Epithelial cell of esophagus (primary cell): ENCODE data around the gene CNGA1.
"Not testable (repeated sequence)": the region's sequence is repeated elsewhere in the genome, so short reads cannot be mapped to it uniquely, and the experiment has no call there.

Source experiments
- DNase-seq: peaks from one replicate; pipeline ENCODE4 v3.0.0; 2010; ENCODE audit warnings: low read depth
- H3K4me3 ChIP-seq: 2 replicates; pipeline ENCODE4 v1.5.1; 2011; ENCODE audit warnings: mild to moderate bottlenecking, low read length, control low read depth
- TF ChIP-seq, protein P1 (sequence below): IDR thresholded peaks from 2 replicates; pipeline ENCODE4 v1.5.1; 2011; ENCODE audit warnings: low read depth, mild to moderate bottlenecking, low read length, control low read depth, inconsistent platforms; ENCODE audit not compliant: insufficient read depth; ENCODE audit errors: missing control alignments

CNGA1 gene

DNA sequence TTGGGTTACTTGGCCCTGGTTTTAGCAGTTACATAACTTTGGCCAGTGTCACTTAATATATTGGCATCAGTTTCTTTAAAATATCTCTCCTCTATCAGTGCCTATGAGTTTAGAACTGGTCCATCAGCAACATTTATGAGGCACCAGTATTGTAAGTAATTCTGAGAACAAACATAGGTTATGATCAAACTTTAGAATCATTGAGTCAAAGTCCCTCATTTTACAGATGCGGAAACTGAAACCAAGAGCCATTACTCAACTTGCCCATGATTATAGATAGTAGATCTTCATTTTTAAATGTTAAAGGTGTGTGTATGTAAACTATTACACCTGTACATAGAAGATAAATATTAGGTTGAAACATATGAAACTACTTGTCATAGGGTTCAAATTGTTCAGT lies 4.6 kb upstream of the CNGA1 start:
- no peak for DNase-seq
- no peak overlapping the region for H3K4me3 ChIP-seq
- TF ChIP-seq, protein P1, sequence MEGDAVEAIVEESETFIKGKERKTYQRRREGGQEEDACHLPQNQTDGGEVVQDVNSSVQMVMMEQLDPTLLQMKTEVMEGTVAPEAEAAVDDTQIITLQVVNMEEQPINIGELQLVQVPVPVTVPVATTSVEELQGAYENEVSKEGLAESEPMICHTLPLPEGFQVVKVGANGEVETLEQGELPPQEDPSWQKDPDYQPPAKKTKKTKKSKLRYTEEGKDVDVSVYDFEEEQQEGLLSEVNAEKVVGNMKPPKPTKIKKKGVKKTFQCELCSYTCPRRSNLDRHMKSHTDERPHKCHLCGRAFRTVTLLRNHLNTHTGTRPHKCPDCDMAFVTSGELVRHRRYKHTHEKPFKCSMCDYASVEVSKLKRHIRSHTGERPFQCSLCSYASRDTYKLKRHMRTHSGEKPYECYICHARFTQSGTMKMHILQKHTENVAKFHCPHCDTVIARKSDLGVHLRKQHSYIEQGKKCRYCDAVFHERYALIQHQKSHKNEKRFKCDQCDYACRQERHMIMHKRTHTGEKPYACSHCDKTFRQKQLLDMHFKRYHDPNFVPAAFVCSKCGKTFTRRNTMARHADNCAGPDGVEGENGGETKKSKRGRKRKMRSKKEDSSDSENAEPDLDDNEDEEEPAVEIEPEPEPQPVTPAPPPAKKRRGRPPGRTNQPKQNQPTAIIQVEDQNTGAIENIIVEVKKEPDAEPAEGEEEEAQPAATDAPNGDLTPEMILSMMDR = no peak

- peak overlapping the region; percentile 87 for H3K4me3 ChIP-seq
- peak; percentile 33 for DNase-seq
- TF ChIP-seq, protein P1 = no peak
Observed at GRCh38 chr4:48018112-48018511, 1.6 kb upstream of the CNGA1 start.

DNA sequence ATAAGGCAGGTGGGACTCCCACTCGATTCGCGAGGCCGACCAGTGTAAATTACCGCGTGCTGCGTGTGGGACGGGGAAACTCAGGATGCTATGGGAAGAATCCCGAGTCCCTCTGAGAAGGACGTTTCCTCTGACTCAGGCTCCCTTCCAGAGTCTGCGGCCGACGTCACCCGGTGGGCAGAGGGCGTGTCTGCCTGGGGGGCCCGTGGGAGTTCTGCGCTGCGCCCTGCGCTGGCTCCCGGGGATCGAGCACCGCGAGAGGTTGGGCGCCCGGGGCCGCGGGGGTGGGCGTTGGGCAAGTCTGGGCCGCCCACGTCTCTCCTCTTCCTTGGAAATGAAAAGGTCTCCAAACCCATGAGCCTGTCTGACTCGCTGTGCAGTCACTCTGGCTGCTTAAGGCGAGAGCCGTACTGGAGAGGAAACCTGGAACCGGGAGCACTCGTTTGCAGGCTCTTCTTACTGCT lies 659 bp upstream of the CNGA1 start:
- peak overlapping the region; percentile 87 for H3K4me3 ChIP-seq
- TF ChIP-seq, protein P1 = no peak
- peak; percentile 98 for DNase-seq

DNA sequence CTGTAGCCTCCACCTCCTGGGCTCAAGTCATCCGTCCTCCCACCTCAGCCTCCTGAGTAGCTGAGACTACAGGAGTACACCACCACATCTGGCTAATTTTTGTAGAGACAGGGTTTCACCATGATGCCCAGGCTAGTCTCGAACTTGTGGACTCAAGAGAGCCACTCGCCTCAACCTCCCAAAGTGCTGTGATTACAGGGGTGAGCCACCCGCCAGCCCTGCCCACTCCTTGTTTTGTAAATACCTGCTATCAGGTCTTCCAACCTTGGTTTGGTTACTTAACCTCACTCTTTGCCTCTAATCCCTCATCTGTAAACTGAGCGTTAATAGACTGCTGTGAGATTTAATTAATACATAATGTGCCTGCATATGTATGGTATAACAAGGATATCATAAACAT lies 803 bp downstream of the CNGA1 start:
- peak overlapping the region; percentile 87 for H3K4me3 ChIP-seq

GRCh38 chr4:48015216-48015615 lies 1.3 kb downstream of the CNGA1 start:
- DNase-seq = peak; percentile 85
- TF ChIP-seq, protein P1 = no peak
- peak overlapping the region; percentile 87 for H3K4me3 ChIP-seq

More for the DNA sequence above, 803 bp downstream of the CNGA1 start:
- DNase-seq = peak; percentile 11
- TF ChIP-seq, protein P1 = no peak

- TF ChIP-seq, protein P1 = no peak
- DNase-seq = no peak
- no peak overlapping the region for H3K4me3 ChIP-seq
Observed at GRCh38 chr4:48012824-48013223, 3.7 kb downstream of the CNGA1 start.

GRCh38 chr4:48011722-48012121 lies 4.8 kb downstream of the CNGA1 start:
- DNase-seq = no peak
- TF ChIP-seq, protein P1 = no peak
- no peak overlapping the region for H3K4me3 ChIP-seq

GRCh38 chr4:48010906-48011305 lies 5.6 kb downstream of the CNGA1 start:
- DNase-seq, H3K4me3 ChIP-seq: not testable (repeated sequence)
